WTC11 (cell line): ENCODE results near the gene RSPO1. TPM values are rescaled to one million over a fixed set of nuclear protein-coding genes. Genes with fewer than 3 reads are reported as not detected.

ENCODE experiments used
- ATAC-seq: fragments of 200-7000 bp; cut with Tn5 transposase; 2 replicates; pipeline ENCODE4 v1.10.0; 2021; ENCODE audit warnings: mild to moderate bottlenecking, moderate library complexity
- CTCF ChIA-PET: fragments of 300-600 bp; sonication (Branson Sonifier 250); formaldehyde crosslinking; loops from one replicate; lab custom pipeline; 2021; ENCODE audit warnings: antibody characterized with exemption; lab: Charles Lee
- POLR2A ChIA-PET: fragments of 350-600 bp; sonication (Branson Sonifier 250); formaldehyde crosslinking; loops from one replicate; lab custom pipeline; 2021; ENCODE audit warnings: antibody characterized with exemption; lab: Charles Lee
- DNase-seq: peaks from one replicate; pipeline ENCODE4 v3.0.0; 2021; ENCODE audit warnings: low spot score
- H3K27ac Mint-ChIP-seq: 2 replicates; pipeline ENCODE4 v1.8.0; 2021; ENCODE audit warnings: mixed read lengths
- H3K27me3 Mint-ChIP-seq: 2 replicates; pipeline ENCODE4 v1.8.0; 2021; ENCODE audit warnings: low read depth, mild to moderate bottlenecking, moderate library complexity, mixed read lengths
- H3K36me3 Mint-ChIP-seq: 2 replicates; pipeline ENCODE4 v1.8.0; 2021; ENCODE audit warnings: mixed read lengths
- H3K4me1 Mint-ChIP-seq: 2 replicates; pipeline ENCODE4 v1.8.0; 2022; ENCODE audit warnings: mixed read lengths
- H3K4me3 Mint-ChIP-seq: 2 replicates; pipeline ENCODE4 v1.8.0; 2021; ENCODE audit warnings: mild to moderate bottlenecking, moderate library complexity, mixed read lengths
- H3K9me3 Mint-ChIP-seq: 2 replicates; pipeline ENCODE4 v1.8.0; 2021; ENCODE audit warnings: mixed read lengths
- ATF1 ChIP-seq: sonication (generic); formaldehyde crosslinking; IDR thresholded peaks from 2 replicates; pipeline ENCODE4 v1.8.1; 2023; ENCODE audit warnings: mild to moderate bottlenecking, moderate library complexity, missing genetic modification reagents
- EMX1 ChIP-seq: fragments of 250-450 bp; sonication (Bioruptor Pico); IDR thresholded peaks from 2 replicates; pipeline ENCODE4 v1.8.0; 2021; ENCODE audit warnings: mild to moderate bottlenecking
- IRF2 ChIP-seq: sonication (generic); formaldehyde crosslinking; IDR thresholded peaks from 2 replicates; pipeline ENCODE4 v1.8.0; 2022; ENCODE audit warnings: low read depth, missing genetic modification reagents, borderline replicate concordance
- NFATC4 ChIP-seq: fragments of 250-450 bp; sonication (Bioruptor Pico); IDR thresholded peaks from 2 replicates; pipeline ENCODE4 v1.9.0; 2021; ENCODE audit warnings: mild to moderate bottlenecking
- SOX15 ChIP-seq: fragments of 250-450 bp; sonication (Bioruptor Pico); IDR thresholded peaks from 2 replicates; pipeline ENCODE4 v1.9.0; 2021; ENCODE audit warnings: mild to moderate bottlenecking
- TEAD1 ChIP-seq: sonication (generic); formaldehyde crosslinking; IDR thresholded peaks from 2 replicates; pipeline ENCODE4 v1.8.0; 2022; ENCODE audit warnings: mild to moderate bottlenecking, missing genetic modification reagents
- ZNF121 ChIP-seq: sonication (generic); formaldehyde crosslinking; IDR thresholded peaks from 2 replicates; pipeline ENCODE4 v1.8.0; 2023; ENCODE audit warnings: missing genetic modification reagents
- ZNF317 ChIP-seq: sonication (generic); formaldehyde crosslinking; IDR thresholded peaks from 2 replicates; pipeline ENCODE4 v1.8.1; 2023; ENCODE audit warnings: low read depth, mild to moderate bottlenecking, moderate library complexity, missing genetic modification reagents, borderline replicate concordance
- ZNF671 ChIP-seq: fragments of 250-450 bp; sonication (Bioruptor Pico); IDR thresholded peaks from 2 replicates; pipeline ENCODE4 v1.8.0; 2021; ENCODE audit warnings: mild to moderate bottlenecking
- total RNA-seq: library from RNA; stranded (reverse); gene quantifications from 3 replicates; pipeline ENCODE4 v1.2.3, GENCODE V29; 2021
- TF ChIP-seq, protein P1 (sequence below): fragments of 200-600 bp; IDR thresholded peaks from 2 replicates; pipeline ENCODE4 v1.8.0; 2022; ENCODE audit warnings: antibody characterized with exemption
- TF ChIP-seq, protein P2 (sequence below): sonication (generic); formaldehyde crosslinking; IDR thresholded peaks from 2 replicates; pipeline ENCODE4 v1.8.1; 2023; ENCODE audit warnings: mild to moderate bottlenecking, missing genetic modification reagents
- TF ChIP-seq, protein P3 (sequence below): sonication (generic); formaldehyde crosslinking; IDR thresholded peaks from 2 replicates; pipeline ENCODE4 v1.8.1; 2023; ENCODE audit warnings: mild to moderate bottlenecking, moderate library complexity, missing genetic modification reagents
- TF ChIP-seq, protein P4 (sequence below): sonication (generic); formaldehyde crosslinking; IDR thresholded peaks from 2 replicates; pipeline ENCODE4 v1.8.1; 2023; ENCODE audit warnings: mild to moderate bottlenecking, missing genetic modification reagents, moderate library complexity
- TF ChIP-seq, protein P5 (sequence below): sonication (generic); formaldehyde crosslinking; conservative IDR thresholded peaks from 2 replicates; pipeline ENCODE4 v1.8.1; 2023; ENCODE audit warnings: mild to moderate bottlenecking, low read depth, missing genetic modification reagents, moderate library complexity
- TF ChIP-seq, protein P6 (sequence below): fragments of 250-450 bp; sonication (Bioruptor Pico); conservative IDR thresholded peaks from 2 replicates; pipeline ENCODE4 v1.9.0; 2021; ENCODE audit warnings: mild to moderate bottlenecking

The RSPO1 gene
- total RNA-seq, 1 experiment from 2014 or later, result 0.13 TPM

DNA sequence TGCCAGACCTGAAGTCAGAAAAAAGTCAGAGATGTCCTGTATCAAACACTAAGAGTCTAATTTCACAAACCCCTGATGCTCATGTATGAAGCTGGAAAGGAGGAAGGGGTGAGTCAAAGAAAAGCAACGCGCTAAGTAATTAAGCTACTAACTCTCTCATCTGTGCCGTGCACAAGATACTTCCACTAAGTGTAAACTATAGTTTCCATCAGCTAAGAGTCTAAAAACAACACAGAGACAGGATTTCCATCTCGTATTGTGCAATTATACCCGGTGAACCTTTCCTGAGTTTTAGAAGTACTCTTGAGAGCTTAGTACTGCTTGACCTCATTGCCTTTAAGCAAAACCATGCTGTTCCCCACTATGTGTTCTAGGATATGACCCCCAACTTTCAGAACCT is 59.0 kb downstream of the RSPO1 start (continued):
- TF ChIP-seq, protein P1, sequence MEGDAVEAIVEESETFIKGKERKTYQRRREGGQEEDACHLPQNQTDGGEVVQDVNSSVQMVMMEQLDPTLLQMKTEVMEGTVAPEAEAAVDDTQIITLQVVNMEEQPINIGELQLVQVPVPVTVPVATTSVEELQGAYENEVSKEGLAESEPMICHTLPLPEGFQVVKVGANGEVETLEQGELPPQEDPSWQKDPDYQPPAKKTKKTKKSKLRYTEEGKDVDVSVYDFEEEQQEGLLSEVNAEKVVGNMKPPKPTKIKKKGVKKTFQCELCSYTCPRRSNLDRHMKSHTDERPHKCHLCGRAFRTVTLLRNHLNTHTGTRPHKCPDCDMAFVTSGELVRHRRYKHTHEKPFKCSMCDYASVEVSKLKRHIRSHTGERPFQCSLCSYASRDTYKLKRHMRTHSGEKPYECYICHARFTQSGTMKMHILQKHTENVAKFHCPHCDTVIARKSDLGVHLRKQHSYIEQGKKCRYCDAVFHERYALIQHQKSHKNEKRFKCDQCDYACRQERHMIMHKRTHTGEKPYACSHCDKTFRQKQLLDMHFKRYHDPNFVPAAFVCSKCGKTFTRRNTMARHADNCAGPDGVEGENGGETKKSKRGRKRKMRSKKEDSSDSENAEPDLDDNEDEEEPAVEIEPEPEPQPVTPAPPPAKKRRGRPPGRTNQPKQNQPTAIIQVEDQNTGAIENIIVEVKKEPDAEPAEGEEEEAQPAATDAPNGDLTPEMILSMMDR, result no peak
- no peak for TF ChIP-seq TEAD1 (CRISPR knock-in tag)

DNA sequence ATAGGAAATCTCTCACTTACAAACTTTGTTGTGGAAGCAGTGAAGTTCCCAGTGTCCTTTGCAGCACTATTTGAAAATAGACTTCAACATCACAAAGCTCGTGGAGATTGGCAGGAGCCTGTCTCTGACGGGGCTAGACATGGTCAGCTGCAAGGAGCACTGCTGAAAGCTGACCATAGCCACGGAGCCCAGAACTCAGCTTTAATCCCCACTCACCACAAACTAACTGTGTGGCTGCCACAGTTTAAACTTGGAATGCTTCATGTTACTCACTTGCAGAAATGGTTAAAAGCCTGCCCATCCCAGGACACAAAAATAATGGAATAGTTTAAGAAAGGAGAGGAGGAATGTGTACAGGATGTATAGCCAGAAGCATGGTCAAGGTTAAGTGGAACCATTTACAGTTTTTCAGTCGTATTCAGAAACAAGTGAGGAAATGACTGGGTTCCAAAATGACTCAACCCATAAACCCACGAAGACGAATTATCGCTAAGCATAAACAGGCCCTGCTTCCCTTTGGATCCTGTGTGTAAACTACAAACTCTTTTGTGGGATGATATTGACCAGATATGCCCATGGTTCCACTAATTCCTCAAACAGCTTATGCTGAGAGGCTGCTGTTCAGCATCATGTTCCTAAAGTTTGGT is 59.7 kb downstream of the RSPO1 start:
- Mint-ChIP-seq H3K4me1 (no peaks in the 10 kb centered on the region), H3K9me3 (no peaks in the 10 kb centered on the region), H3K36me3 (peaks cover 78% of the 10 kb centered on the region), H3K27ac (no peak overlapping the region), H3K4me3 (no peak overlapping the region), H3K27me3 (no peaks in the 10 kb centered on the region)
- DNase-seq (no peak), ATAC-seq (no peak)
- TF ChIP-seq ZNF121 (no peak), IRF2 (CRISPR knock-in tag) (no peak), ATF1 (CRISPR knock-in tag) (no peak), SOX15 (CRISPR knock-in tag) (no peak), NFATC4 (no peak), ZNF317 (CRISPR knock-in tag) (no peak), ZNF671 (no peak), EMX1 (CRISPR knock-in tag) (no peak)
- TF ChIP-seq, protein P2, sequence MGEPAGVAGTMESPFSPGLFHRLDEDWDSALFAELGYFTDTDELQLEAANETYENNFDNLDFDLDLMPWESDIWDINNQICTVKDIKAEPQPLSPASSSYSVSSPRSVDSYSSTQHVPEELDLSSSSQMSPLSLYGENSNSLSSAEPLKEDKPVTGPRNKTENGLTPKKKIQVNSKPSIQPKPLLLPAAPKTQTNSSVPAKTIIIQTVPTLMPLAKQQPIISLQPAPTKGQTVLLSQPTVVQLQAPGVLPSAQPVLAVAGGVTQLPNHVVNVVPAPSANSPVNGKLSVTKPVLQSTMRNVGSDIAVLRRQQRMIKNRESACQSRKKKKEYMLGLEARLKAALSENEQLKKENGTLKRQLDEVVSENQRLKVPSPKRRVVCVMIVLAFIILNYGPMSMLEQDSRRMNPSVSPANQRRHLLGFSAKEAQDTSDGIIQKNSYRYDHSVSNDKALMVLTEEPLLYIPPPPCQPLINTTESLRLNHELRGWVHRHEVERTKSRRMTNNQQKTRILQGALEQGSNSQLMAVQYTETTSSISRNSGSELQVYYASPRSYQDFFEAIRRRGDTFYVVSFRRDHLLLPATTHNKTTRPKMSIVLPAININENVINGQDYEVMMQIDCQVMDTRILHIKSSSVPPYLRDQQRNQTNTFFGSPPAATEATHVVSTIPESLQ (CRISPR knock-in tag), result no peak
- TF ChIP-seq, protein P3, sequence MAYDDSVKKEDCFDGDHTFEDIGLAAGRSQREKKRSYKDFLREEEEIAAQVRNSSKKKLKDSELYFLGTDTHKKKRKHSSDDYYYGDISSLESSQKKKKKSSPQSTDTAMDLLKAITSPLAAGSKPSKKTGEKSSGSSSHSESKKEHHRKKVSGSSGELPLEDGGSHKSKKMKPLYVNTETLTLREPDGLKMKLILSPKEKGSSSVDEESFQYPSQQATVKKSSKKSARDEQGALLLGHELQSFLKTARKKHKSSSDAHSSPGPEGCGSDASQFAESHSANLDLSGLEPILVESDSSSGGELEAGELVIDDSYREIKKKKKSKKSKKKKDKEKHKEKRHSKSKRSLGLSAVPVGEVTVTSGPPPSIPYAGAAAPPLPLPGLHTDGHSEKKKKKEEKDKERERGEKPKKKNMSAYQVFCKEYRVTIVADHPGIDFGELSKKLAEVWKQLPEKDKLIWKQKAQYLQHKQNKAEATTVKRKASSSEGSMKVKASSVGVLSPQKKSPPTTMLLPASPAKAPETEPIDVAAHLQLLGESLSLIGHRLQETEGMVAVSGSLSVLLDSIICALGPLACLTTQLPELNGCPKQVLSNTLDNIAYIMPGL (CRISPR knock-in tag), result no peak
- TF ChIP-seq, protein P4, sequence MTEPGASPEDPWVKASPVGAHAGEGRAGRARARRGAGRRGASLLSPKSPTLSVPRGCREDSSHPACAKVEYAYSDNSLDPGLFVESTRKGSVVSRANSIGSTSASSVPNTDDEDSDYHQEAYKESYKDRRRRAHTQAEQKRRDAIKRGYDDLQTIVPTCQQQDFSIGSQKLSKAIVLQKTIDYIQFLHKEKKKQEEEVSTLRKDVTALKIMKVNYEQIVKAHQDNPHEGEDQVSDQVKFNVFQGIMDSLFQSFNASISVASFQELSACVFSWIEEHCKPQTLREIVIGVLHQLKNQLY, result no peak
- TF ChIP-seq, protein P5, sequence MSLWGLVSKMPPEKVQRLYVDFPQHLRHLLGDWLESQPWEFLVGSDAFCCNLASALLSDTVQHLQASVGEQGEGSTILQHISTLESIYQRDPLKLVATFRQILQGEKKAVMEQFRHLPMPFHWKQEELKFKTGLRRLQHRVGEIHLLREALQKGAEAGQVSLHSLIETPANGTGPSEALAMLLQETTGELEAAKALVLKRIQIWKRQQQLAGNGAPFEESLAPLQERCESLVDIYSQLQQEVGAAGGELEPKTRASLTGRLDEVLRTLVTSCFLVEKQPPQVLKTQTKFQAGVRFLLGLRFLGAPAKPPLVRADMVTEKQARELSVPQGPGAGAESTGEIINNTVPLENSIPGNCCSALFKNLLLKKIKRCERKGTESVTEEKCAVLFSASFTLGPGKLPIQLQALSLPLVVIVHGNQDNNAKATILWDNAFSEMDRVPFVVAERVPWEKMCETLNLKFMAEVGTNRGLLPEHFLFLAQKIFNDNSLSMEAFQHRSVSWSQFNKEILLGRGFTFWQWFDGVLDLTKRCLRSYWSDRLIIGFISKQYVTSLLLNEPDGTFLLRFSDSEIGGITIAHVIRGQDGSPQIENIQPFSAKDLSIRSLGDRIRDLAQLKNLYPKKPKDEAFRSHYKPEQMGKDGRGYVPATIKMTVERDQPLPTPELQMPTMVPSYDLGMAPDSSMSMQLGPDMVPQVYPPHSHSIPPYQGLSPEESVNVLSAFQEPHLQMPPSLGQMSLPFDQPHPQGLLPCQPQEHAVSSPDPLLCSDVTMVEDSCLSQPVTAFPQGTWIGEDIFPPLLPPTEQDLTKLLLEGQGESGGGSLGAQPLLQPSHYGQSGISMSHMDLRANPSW (CRISPR knock-in tag), result no peak
- TF ChIP-seq, protein P6, sequence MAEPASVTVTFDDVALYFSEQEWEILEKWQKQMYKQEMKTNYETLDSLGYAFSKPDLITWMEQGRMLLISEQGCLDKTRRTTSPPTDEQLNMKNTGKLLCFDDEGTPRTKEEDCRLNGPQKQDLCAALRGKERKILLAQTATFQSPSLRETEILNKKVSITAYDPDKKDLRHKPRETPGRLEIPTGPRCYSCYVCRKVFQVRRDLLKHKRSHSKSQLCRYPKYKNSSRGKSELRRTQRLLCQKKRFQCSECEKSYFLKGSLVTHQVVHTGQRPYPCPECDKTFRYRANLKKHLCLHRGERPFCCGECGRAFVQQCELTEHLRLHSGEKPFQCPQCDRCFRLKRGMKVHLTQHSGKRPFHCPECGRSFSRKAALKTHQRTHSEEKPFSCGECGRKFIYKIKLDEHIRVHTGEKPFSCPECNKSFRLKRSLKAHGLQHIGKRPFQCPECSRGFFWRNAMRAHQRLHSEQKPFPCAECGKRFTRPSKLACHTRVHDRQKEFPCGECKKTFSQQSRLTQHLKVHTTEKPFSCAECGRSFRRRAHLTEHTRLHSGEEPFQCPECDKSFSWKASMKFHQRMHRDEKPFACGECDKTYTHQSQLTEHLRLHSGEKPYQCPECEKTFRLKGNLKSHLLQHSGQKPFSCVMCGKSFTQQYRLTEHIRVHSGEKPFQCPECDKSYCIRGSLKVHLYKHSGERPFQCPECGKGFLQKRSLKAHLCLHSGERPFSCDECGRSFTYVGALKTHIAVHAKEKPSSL (CRISPR knock-in tag), result no peak
- ChIA-PET CTCF (no interaction called here), POLR2A (no interaction called here)
